HepG2 (cell line): Measurements from ENCODE around the gene COPE. TPM values are rescaled to one million over a fixed set of nuclear protein-coding genes. Genes with fewer than 3 reads are reported as not detected.
A peak's percentile ranks its signal among the peaks of the same experiment; 100 is the strongest.

Experiments
- ADNP ChIP-seq: sonication (generic); formaldehyde crosslinking; IDR thresholded peaks from 2 replicates; pipeline ENCODE4 v1.4.0; 2020; ENCODE audit warnings: missing genetic modification reagents
- GFI1 ChIP-seq: sonication (generic); formaldehyde crosslinking; IDR thresholded peaks from 2 replicates; pipeline ENCODE4 v1.5.0; 2020; ENCODE audit warnings: missing genetic modification reagents, mild to moderate bottlenecking, borderline replicate concordance
- HIVEP1 ChIP-seq: sonication (generic); formaldehyde crosslinking; IDR thresholded peaks from 2 replicates; pipeline ENCODE4 v1.4.0; 2020; ENCODE audit warnings: mild to moderate bottlenecking, missing genetic modification reagents
- HNF4G ChIP-seq, 2 experiments: sonication (generic) in 1 of 2; formaldehyde crosslinking in 1 of 2; IDR thresholded peaks; 2 replicates each; pipeline versions ENCODE4 v1.4.0 to v1.6.1; 2011 to 2020; ENCODE audit warnings: borderline replicate concordance in 2 of 2, low read depth in 2 of 2, mild to moderate bottlenecking in 2 of 2, low read length in 1 of 2, missing genetic modification reagents in 1 of 2, moderate library complexity in 1 of 2
- HNRNPL ChIP-seq: fragments of 200-400 bp; formaldehyde crosslinking; IDR thresholded peaks from 2 replicates; pipeline ENCODE4 v1.6.1; 2017; ENCODE audit warnings: mild to moderate bottlenecking, low read depth, low read length
- KDM1A ChIP-seq: IDR thresholded peaks from 2 replicates; pipeline ENCODE4 v1.6.1; 2016; ENCODE audit warnings: missing compliant biosample characterization
- MAZ ChIP-seq, 2 experiments: sonication (generic) in 1 of 2; formaldehyde crosslinking in 1 of 2; IDR thresholded peaks; 2 replicates each; pipeline versions ENCODE4 v1.5.0 to v1.6.1; 2012 to 2020; ENCODE audit warnings: low read depth in 2 of 2, mild to moderate bottlenecking in 2 of 2, borderline replicate concordance in 1 of 2, improper control_type of control experiment in 1 of 2, low read length in 1 of 2, missing genetic modification reagents in 1 of 2, moderate library complexity in 1 of 2
- MIER2 ChIP-seq: IDR thresholded peaks from 2 replicates; pipeline ENCODE4 v1.6.1; 2016; ENCODE audit warnings: missing biosample characterization, missing genetic modification reagents
- NFIC ChIP-seq: IDR thresholded peaks from 2 replicates; pipeline ENCODE4 v1.6.1; 2012; ENCODE audit warnings: mild to moderate bottlenecking, low read length, inconsistent platforms
- NFKB2 ChIP-seq: sonication (generic); formaldehyde crosslinking; IDR thresholded peaks from 2 replicates; pipeline ENCODE4 v1.4.0; 2020; ENCODE audit warnings: missing genetic modification reagents, borderline replicate concordance
- RCOR2 ChIP-seq: IDR thresholded peaks from 2 replicates; pipeline ENCODE4 v1.6.1; 2016; ENCODE audit warnings: missing biosample characterization, missing genetic modification reagents
- SETDB1 ChIP-seq: sonication (generic); formaldehyde crosslinking; IDR thresholded peaks from 2 replicates; pipeline ENCODE4 v1.5.1; 2020; ENCODE audit warnings: missing genetic modification reagents, mild to moderate bottlenecking, borderline replicate concordance
- SP1 ChIP-seq, 2 experiments: fragments of 450-650 bp in 1 of 2; sonication (generic) in 1 of 2; formaldehyde crosslinking in 1 of 2; IDR thresholded peaks; 2 replicates each; pipeline versions ENCODE4 v1.4.0 to v1.6.1; 2016 to 2020; ENCODE audit warnings: missing genetic modification reagents in 1 of 2
- YEATS4 ChIP-seq: sonication (generic); formaldehyde crosslinking; IDR thresholded peaks from 2 replicates; pipeline ENCODE4 v1.4.0; 2020; ENCODE audit warnings: missing genetic modification reagents, borderline replicate concordance
- ZEB1 ChIP-seq: IDR thresholded peaks from 2 replicates; pipeline ENCODE4 v1.6.1; 2012; ENCODE audit warnings: mild to moderate bottlenecking, low read depth, inconsistent platforms; ENCODE audit not compliant: insufficient replicate concordance
- ZMYM2 ChIP-seq: sonication (generic); formaldehyde crosslinking; IDR thresholded peaks from 2 replicates; pipeline ENCODE4 v1.8.0; 2022; ENCODE audit warnings: mild to moderate bottlenecking, missing genetic modification reagents
- ZMYM4 ChIP-seq: sonication (generic); formaldehyde crosslinking; IDR thresholded peaks from 2 replicates; pipeline ENCODE4 v1.8.1; 2023; ENCODE audit warnings: mild to moderate bottlenecking, missing genetic modification reagents
- ZNF136 ChIP-seq: sonication (generic); formaldehyde crosslinking; IDR thresholded peaks from 2 replicates; pipeline ENCODE4 v1.8.1; 2022; ENCODE audit warnings: low read depth, mild to moderate bottlenecking, moderate library complexity, missing genetic modification reagents
- polyA plus RNA-seq, 8 experiments: library from polyadenylated mRNA; depleted of rRNA in 3 of 8; stranded (reverse) in 7 of 8; unstranded in 1 of 8; fragments of >200 nt; fragmentation: Illumina TruSeq in 4 of 8; extraction: Trizol in 4 of 8; gene quantifications; 2 replicates each; pipeline versions ENCODE4 v1.2.1 to v1.2.3, GENCODE V29; 2011 to 2016; ENCODE audit warnings: low read depth in 4 of 8, missing spikeins in 1 of 8, mixed read lengths in 1 of 8; ENCODE audit not compliant: insufficient read depth in 1 of 8
- total RNA-seq, 5 experiments: library from RNA; depleted of rRNA; stranded (reverse); fragments of >200 nt; fragmentation: Illumina TruSeq; extraction: Trizol; gene quantifications; 2 replicates each; pipeline ENCODE4 v1.2.3, GENCODE V29; 2016; ENCODE audit warnings: low read depth in 1 of 5
- TF ChIP-seq, protein P1 (sequence below): sonication (generic); formaldehyde crosslinking; IDR thresholded peaks from 2 replicates; pipeline ENCODE4 v1.8.0; 2022; ENCODE audit warnings: low read depth, missing genetic modification reagents
- TF ChIP-seq, protein P2 (sequence below): sonication (generic); formaldehyde crosslinking; IDR thresholded peaks from 2 replicates; pipeline ENCODE4 v1.4.0; 2020; ENCODE audit warnings: missing genetic modification reagents
- TF ChIP-seq, protein P3 (sequence below): sonication (generic); formaldehyde crosslinking; IDR thresholded peaks from 2 replicates; pipeline ENCODE4 v1.4.0; 2020; ENCODE audit warnings: missing genetic modification reagents; ENCODE audit errors: not compliant biosample characterization
- TF ChIP-seq, protein P4 (sequence below): IDR thresholded peaks from 2 replicates; pipeline ENCODE4 v1.6.1; 2012; ENCODE audit warnings: low read depth, low read length, improper control_type of control experiment

Gene COPE
- total and polyA plus RNA-seq, 2 of the 13 experiments (the other 11 are each of a cell fraction or from before 2014, with no cell fraction given), result 189 to 205 TPM

DNA sequence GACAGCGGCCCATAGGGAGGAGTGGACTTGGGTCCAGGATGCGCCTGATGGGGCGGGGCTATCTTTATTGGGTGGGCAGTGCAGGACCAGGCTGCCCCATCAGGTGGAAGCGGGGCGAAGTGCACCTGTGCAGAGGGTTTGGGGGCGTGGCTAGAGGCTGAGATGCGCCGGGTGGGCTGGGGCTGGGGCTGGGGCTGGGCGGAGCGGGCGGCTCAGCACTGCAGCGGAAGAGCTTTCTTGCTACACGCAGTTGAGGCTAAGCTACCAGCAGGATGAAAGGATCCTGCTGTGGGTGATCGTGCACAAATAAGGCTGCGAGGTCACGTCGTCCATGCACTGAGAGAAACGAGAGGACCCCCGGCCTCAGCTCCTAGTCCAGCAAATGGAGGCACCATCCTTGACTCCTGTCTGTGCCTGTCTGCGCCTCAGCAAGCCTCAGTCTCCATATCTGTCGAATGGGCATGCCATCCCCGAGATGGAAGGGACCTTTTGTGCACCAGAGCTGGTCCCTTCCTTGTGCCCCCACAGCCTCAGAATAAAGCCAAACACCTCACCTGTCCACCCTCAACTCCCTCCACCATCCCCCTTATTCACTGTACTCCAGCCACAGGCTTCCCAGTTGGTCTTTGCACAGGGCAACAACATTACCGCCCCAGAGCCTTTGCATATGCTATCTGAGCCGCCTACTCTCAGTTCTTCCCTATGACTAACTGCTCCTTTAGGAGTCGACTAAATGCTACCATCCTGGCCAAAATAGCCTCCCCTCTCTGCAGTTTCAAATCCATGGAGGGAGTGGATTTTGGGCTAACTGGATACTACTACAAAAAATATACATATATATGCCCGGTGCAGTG lies 42.8 kb upstream of the COPE start (continued):
- TF ChIP-seq HNRNPL, result 0 out of 2 replicates have a peak, but pooled peaks have one; percentile 44
- no peak for TF ChIP-seq SETDB1 (CRISPR knock-in tag)
- TF ChIP-seq, protein P1, sequence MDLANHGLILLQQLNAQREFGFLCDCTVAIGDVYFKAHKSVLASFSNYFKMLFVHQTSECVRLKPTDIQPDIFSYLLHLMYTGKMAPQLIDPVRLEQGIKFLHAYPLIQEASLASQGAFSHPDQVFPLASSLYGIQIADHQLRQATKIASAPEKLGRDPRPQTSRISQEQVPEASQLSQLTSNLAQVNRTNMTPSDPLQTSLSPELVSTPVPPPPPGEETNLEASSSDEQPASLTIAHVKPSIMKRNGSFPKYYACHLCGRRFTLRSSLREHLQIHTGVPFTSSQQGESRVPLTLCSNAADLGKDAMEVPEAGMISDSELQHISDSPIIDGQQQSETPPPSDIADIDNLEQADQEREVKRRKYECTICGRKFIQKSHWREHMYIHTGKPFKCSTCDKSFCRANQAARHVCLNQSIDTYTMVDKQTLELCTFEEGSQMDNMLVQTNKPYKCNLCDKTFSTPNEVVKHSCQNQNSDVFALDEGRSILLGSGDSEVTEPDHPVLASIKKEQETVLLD (CRISPR knock-in tag), result no peak
- TF ChIP-seq MAZ (IDR thresholded peaks at IDR 0.05; ENCODE audit: borderline replicate concordance, low read depth, low read length), result 0 out of 2 replicates have a peak, but pooled peaks have one; percentile 56
- TF ChIP-seq MAZ (CRISPR knock-in tag; IDR thresholded peaks at IDR 0.05; ENCODE audit: low read depth), result no peak
- no peak for TF ChIP-seq NFIC
- no peak for TF ChIP-seq GFI1 (CRISPR knock-in tag)
- no peak for TF ChIP-seq SP1 (IDR thresholded peaks at IDR 0.05)
- 0 out of 2 replicates have a peak, but pooled peaks have one; percentile 11 for TF ChIP-seq SP1 (CRISPR knock-in tag; IDR thresholded peaks at IDR 0.05)
- no peak; the same call in 1 of the 2 replicates for TF ChIP-seq HNF4G (IDR thresholded peaks at IDR 0.05; ENCODE audit: borderline replicate concordance, low read depth, low read length)
- TF ChIP-seq HNF4G (CRISPR knock-in tag; IDR thresholded peaks at IDR 0.05; ENCODE audit: borderline replicate concordance, low read depth), result peak; percentile 50; the same call in 1 of the 2 replicates
- peak; percentile 94 for TF ChIP-seq KDM1A
- TF ChIP-seq ADNP (CRISPR knock-in tag), result peak; percentile 98
- TF ChIP-seq, protein P2, sequence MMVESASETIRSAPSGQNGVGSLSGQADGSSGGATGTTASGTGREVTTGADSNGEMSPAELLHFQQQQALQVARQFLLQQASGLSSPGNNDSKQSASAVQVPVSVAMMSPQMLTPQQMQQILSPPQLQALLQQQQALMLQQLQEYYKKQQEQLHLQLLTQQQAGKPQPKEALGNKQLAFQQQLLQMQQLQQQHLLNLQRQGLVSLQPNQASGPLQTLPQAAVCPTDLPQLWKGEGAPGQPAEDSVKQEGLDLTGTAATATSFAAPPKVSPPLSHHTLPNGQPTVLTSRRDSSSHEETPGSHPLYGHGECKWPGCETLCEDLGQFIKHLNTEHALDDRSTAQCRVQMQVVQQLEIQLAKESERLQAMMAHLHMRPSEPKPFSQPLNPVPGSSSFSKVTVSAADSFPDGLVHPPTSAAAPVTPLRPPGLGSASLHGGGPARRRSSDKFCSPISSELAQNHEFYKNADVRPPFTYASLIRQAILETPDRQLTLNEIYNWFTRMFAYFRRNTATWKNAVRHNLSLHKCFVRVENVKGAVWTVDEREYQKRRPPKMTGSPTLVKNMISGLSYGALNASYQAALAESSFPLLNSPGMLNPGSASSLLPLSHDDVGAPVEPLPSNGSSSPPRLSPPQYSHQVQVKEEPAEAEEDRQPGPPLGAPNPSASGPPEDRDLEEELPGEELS, result peak; percentile 47; the same call in 1 of the 2 replicates
- TF ChIP-seq NFKB2 (CRISPR knock-in tag), result peak; percentile 32; the same call in 1 of the 2 replicates
- TF ChIP-seq ZMYM4 (CRISPR knock-in tag), result peak; percentile 38; the same call in 1 of the 2 replicates
- TF ChIP-seq, protein P3, sequence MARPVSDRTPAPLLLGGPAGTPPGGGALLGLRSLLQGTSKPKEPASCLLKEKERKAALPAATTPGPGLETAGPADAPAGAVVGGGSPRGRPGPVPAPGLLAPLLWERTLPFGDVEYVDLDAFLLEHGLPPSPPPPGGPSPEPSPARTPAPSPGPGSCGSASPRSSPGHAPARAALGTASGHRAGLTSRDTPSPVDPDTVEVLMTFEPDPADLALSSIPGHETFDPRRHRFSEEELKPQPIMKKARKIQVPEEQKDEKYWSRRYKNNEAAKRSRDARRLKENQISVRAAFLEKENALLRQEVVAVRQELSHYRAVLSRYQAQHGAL (CRISPR knock-in tag), result no peak
- TF ChIP-seq ZNF136, result no peak
- peak; percentile 65; the same call in 1 of the 2 replicates for TF ChIP-seq ZMYM2 (CRISPR knock-in tag)
- TF ChIP-seq ZEB1, result peak; percentile 87
- TF ChIP-seq, protein P4, sequence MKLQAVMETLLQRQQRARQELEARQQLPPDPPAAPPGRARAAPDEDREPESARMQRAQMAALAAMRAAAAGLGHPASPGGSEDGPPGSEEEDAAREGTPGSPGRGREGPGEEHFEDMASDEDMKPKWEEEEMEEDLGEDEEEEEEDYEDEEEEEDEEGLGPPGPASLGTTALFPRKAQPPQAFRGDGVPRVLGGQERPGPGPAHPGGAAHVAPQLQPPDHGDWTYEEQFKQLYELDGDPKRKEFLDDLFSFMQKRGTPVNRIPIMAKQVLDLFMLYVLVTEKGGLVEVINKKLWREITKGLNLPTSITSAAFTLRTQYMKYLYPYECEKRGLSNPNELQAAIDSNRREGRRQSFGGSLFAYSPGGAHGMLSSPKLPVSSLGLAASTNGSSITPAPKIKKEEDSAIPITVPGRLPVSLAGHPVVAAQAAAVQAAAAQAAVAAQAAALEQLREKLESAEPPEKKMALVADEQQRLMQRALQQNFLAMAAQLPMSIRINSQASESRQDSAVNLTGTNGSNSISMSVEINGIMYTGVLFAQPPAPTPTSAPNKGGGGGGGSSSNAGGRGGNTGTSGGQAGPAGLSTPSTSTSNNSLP, result 0 out of 2 replicates have a peak, but pooled peaks have one; percentile 24
- TF ChIP-seq MIER2 (CRISPR knock-in tag), result no peak
- TF ChIP-seq HIVEP1, result no peak
- TF ChIP-seq YEATS4 (CRISPR knock-in tag), result peak; percentile 50; the same call in 1 of the 2 replicates
- peak; percentile 86; the same call in 1 of the 2 replicates for TF ChIP-seq RCOR2 (CRISPR knock-in tag)
